GM19455 (cell line): ENCODE results near the gene HCN2.
A peak's percentile ranks its signal among the peaks of the same experiment; 100 is the strongest.
"Not testable (repeated sequence)": the region's sequence is repeated elsewhere in the genome, so short reads cannot be mapped to it uniquely, and the experiment has no call there.

Experiments
- ATAC-seq: cut with Tn5 transposase; IDR thresholded peaks from one replicate; pipeline ENCODE4 v1.9.1; 2021; ENCODE audit not compliant: unreplicated experiment

The HCN2 gene

GRCh38 chr19:617551-618246 is 28.0 kb downstream of the HCN2 start:
- ATAC-seq, result no peak

- no peak for ATAC-seq
Observed at GRCh38 chr19:618247-618619, 28.6 kb downstream of the HCN2 start.

- no peak for ATAC-seq
Observed at GRCh38 chr19:618674-619285, 29.1 kb downstream of the HCN2 start.

GRCh38 chr19:619286-620002 is 29.8 kb downstream of the HCN2 start:
- ATAC-seq, result no peak

- ATAC-seq, result no peak
Observed at GRCh38 chr19:620166-620862, 30.6 kb downstream of the HCN2 start.

- not testable (repeated sequence) for ATAC-seq
Observed at GRCh38 chr19:621191-621590, 31.5 kb downstream of the HCN2 start.

- no peak for ATAC-seq
Observed at GRCh38 chr19:621819-622218, 32.1 kb downstream of the HCN2 start.

GRCh38 chr19:622666-623065 is 33.0 kb downstream of the HCN2 start:
- ATAC-seq, result no peak

GRCh38 chr19:623175-623916 is 33.7 kb downstream of the HCN2 start:
- ATAC-seq, result no peak

GRCh38 chr19:623974-624373 is 34.3 kb downstream of the HCN2 start:
- ATAC-seq, result no peak

- ATAC-seq, result no peak
Observed at GRCh38 chr19:624433-625109, 34.9 kb downstream of the HCN2 start.

GRCh38 chr19:625257-625656 is 35.6 kb downstream of the HCN2 start:
- no peak for ATAC-seq

- ATAC-seq, result not testable (repeated sequence)
Observed at GRCh38 chr19:626566-626965, 36.9 kb downstream of the HCN2 start.

GRCh38 chr19:628168-628567 is 38.5 kb downstream of the HCN2 start:
- ATAC-seq, result no peak

GRCh38 chr19:629515-629914 is 39.8 kb downstream of the HCN2 start:
- ATAC-seq, result not testable (repeated sequence)

GRCh38 chr19:629961-630714 is 40.5 kb downstream of the HCN2 start:
- ATAC-seq, result no peak

- peak; percentile 22 for ATAC-seq
Observed at GRCh38 chr19:632579-633067, 42.9 kb downstream of the HCN2 start.

GRCh38 chr19:633068-633785 is 43.5 kb downstream of the HCN2 start, which contains the start of gene POLRMT:
POLRMT (minus strand) TSS chr19:633537; CDS start chr19:633512, 25 bp downstream.
- ATAC-seq, result peak; percentile 63
